ENCODE data around the gene AMBRA1.

DNA sequence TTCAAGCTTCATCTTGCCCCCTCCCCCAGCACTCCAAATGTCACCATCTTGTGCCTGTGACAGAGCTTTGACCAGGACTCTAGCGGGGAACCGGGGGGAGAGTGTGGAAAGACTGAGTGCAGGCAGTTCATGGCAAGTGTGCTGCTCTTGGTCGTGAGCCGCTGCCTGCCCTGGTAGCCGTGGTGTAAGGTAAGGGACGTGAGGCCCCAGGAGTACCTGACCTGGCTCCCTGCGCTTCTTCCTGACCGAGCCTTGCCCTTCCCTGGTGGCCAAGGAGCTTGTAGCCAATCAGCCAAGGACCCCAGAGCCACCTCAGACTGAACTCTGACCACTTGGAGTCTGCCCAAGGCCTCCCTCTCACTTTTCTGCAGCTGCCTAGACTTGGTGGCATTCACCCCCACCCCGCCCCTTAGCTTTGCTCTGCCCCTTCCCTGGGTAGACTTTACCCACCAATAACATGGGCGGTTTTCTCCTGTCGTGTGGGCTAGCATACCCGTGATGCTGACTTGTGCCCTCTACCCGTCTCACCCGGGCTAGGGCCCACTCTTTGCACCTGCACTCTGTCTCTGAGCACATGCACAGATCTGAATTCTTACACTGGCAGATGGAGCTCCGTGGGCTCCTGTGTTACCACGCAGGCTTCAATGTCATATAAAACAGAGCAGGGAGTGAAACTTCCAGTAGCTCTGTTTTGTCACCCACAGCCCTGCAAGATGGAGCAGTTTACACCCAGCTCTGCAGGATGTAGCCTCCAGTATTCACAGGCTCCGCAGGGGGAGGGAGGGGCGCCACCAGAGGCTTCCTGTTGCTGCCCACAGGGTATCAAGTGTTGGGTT lies 245.0 kb downstream of the AMBRA1 start:
- TF ChIP-seq, protein P1, sequence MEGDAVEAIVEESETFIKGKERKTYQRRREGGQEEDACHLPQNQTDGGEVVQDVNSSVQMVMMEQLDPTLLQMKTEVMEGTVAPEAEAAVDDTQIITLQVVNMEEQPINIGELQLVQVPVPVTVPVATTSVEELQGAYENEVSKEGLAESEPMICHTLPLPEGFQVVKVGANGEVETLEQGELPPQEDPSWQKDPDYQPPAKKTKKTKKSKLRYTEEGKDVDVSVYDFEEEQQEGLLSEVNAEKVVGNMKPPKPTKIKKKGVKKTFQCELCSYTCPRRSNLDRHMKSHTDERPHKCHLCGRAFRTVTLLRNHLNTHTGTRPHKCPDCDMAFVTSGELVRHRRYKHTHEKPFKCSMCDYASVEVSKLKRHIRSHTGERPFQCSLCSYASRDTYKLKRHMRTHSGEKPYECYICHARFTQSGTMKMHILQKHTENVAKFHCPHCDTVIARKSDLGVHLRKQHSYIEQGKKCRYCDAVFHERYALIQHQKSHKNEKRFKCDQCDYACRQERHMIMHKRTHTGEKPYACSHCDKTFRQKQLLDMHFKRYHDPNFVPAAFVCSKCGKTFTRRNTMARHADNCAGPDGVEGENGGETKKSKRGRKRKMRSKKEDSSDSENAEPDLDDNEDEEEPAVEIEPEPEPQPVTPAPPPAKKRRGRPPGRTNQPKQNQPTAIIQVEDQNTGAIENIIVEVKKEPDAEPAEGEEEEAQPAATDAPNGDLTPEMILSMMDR (IDR thresholded peaks at IDR 0.05): no peak
- no peak for TF ChIP-seq POLR2AphosphoS5 (IDR thresholded peaks at IDR 0.05)
- no peak for TF ChIP-seq POLR2A (IDR thresholded peaks at IDR 0.05)
- no peak for TF ChIP-seq EP300 (IDR thresholded peaks at IDR 0.05; ENCODE audit: low read depth)

Data from transverse colon (tissue), 4 donors.